ENCODE measurements around the gene ANAPC15. TPM values are rescaled to one million over a fixed set of nuclear protein-coding genes. Genes with fewer than 3 reads are reported as not detected.

Gene ANAPC15
- total and polyA plus RNA-seq, 9 of the 15 experiments (the other 6 are each of a cell fraction or from before 2014, with no cell fraction given) = 53.0 to 254 (median 75.7) TPM

DNA sequence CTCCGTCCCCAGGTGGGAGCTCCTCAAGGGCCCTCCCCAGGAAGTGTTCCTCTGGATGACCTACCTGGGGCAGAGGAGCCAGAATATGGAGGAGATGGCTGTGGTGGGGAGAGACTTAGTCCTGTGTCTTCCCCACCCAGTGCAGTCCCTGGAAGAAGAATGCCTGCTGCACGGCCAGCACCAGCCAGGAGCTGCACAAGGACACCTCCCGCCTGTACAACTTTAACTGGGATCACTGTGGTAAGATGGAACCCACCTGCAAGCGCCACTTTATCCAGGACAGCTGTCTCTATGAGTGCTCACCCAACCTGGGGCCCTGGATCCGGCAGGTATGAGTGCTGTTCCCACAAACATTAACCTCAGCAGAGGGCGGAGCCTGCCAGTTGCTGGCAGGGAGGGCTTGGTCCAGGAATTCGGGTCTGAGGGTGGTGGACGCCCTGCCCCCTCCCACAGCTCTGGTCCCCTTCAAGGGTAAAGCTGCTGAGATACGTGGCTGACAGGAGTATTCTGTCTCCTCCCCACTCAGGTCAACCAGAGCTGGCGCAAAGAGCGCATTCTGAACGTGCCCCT lies 26.4 kb upstream of the ANAPC15 start:
- ChIA-PET CTCF (ENCODE audit: low intra/inter-chr PET ratio) (no interaction called here), POLR2A (interaction anchor here (0.5 to 2.2 kb wide), 7 partner anchors 9 to 84 kb away, joined by 3 to 5 read pairs (median 3); no protein-coding TSS in a partner anchor)
- H3K79me2 ChIP-seq (ENCODE audit: control insufficient read depth, insufficient read depth, low read length) = no peaks in the 10 kb centered on the region
- no peaks in the 10 kb centered on the region for H3K27me3 ChIP-seq (ENCODE audit: control insufficient read depth in 2 of 2, insufficient read depth in 2 of 2, low read length in 2 of 2)
- DNase-seq (ENCODE audit: extremely low read depth in 1 of 4, low spot score in 3 of 4) = no peak
- no peak overlapping the region for H3K4me3 ChIP-seq
- FAIRE-seq = no peak
- H3K9me3 ChIP-seq (replicated peaks; ENCODE audit: control insufficient read depth, insufficient read depth, low read depth, low read length) = no peaks in the 10 kb centered on the region
- BruUV-seq (replicated peaks) = no TSS peak
- 45% methylated on average over 7 of the region's 12 CpGs for WGBS (ENCODE audit: insufficient coverage, low coverage, missing lambda C conversion rate)
- no peak overlapping the region for H2AFZ ChIP-seq (ENCODE audit: low read depth, low read length)
- no peak overlapping the region for H3K4me2 ChIP-seq (ENCODE audit: insufficient read depth, low read length)
- H3K27ac ChIP-seq (ENCODE audit: extremely low read depth, low read depth, low read length) = no peak overlapping the region
- H3K4me1 ChIP-seq (replicated peaks in 1 of 2; ENCODE audit: control insufficient read depth in 2 of 2, insufficient read depth in 2 of 2, low read length in 2 of 2) = peaks cover 3 to 6% of the 10 kb centered on the region in 2 experiments; a peak in 3 of 5 replicates
- in situ Hi-C loops (cut with MboI) = no loop called here
- intact Hi-C loops (cut with micrococcal nuclease) = no loop called here
- no peak overlapping the region for H3K9ac ChIP-seq (ENCODE audit: insufficient read depth in 1 of 2, low read depth in 2 of 2, low read length in 2 of 2)
- no peaks in the 10 kb centered on the region for H3K36me3 ChIP-seq (ENCODE audit: control insufficient read depth, insufficient read depth, low read length)
- TF ChIP-seq MEF2A (IDR thresholded peaks at IDR 0.05; ENCODE audit: control insufficient read depth, low read depth, low read length) = no peak
- TF ChIP-seq, protein P1, sequence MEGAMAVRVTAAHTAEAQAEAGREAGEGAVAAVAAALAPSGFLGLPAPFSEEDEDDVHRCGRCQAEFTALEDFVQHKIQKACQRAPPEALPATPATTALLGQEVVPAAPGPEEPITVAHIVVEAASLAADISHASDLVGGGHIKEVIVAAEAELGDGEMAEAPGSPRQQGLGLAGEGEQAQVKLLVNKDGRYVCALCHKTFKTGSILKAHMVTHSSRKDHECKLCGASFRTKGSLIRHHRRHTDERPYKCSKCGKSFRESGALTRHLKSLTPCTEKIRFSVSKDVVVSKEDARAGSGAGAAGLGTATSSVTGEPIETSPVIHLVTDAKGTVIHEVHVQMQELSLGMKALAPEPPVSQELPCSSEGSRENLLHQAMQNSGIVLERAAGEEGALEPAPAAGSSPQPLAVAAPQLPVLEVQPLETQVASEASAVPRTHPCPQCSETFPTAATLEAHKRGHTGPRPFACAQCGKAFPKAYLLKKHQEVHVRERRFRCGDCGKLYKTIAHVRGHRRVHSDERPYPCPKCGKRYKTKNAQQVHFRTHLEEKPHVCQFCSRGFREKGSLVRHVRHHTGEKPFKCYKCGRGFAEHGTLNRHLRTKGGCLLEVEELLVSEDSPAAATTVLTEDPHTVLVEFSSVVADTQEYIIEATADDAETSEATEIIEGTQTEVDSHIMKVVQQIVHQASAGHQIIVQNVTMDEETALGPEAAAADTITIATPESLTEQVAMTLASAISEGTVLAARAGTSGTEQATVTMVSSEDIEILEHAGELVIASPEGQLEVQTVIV (CRISPR knock-in tag; IDR thresholded peaks at IDR 0.05; ENCODE audit: borderline replicate concordance) = no peak
- TF ChIP-seq SMARCB1 (IDR thresholded peaks at IDR 0.05; ENCODE audit: insufficient read length, low read depth) = no peak
- TF ChIP-seq HDAC3 (IDR thresholded peaks at IDR 0.05; ENCODE audit: borderline replicate concordance, partially characterized antibody) = no peak
- no peak for TF ChIP-seq GATAD2A (IDR thresholded peaks at IDR 0.05)
- TF ChIP-seq TFAM (CRISPR knock-in tag; conservative IDR thresholded peaks at IDR 0.05) = no peak
- TF ChIP-seq TAF15 (IDR thresholded peaks at IDR 0.05; ENCODE audit: low read depth, low read length) = no peak
- TF ChIP-seq ZNF778 (CRISPR knock-in tag; IDR thresholded peaks at IDR 0.05) = no peak
- TF ChIP-seq ZNF589 (CRISPR knock-in tag; IDR thresholded peaks at IDR 0.05; ENCODE audit: low read depth) = no peak
- TF ChIP-seq POLR2G (IDR thresholded peaks at IDR 0.05; ENCODE audit: low read depth, low read length) = no peak
- no peak for TF ChIP-seq ETV5 (CRISPR knock-in tag; IDR thresholded peaks at IDR 0.05; ENCODE audit: low read depth)
- TF ChIP-seq STAT5A (IDR thresholded peaks at IDR 0.05; ENCODE audit: borderline replicate concordance, low read length) = no peak
- no peak for TF ChIP-seq ETS2 (tag; IDR thresholded peaks at IDR 0.05; ENCODE audit: borderline replicate concordance, poor library complexity, severe bottlenecking)
- TF ChIP-seq TAF7 (tag; IDR thresholded peaks at IDR 0.05) = no peak
- TF ChIP-seq NR3C1 (CRISPR knock-in tag; IDR thresholded peaks at IDR 0.05) = no peak
- TF ChIP-seq, protein P2, sequence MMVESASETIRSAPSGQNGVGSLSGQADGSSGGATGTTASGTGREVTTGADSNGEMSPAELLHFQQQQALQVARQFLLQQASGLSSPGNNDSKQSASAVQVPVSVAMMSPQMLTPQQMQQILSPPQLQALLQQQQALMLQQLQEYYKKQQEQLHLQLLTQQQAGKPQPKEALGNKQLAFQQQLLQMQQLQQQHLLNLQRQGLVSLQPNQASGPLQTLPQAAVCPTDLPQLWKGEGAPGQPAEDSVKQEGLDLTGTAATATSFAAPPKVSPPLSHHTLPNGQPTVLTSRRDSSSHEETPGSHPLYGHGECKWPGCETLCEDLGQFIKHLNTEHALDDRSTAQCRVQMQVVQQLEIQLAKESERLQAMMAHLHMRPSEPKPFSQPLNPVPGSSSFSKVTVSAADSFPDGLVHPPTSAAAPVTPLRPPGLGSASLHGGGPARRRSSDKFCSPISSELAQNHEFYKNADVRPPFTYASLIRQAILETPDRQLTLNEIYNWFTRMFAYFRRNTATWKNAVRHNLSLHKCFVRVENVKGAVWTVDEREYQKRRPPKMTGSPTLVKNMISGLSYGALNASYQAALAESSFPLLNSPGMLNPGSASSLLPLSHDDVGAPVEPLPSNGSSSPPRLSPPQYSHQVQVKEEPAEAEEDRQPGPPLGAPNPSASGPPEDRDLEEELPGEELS (CRISPR knock-in tag; IDR thresholded peaks at IDR 0.05; ENCODE audit: borderline replicate concordance) = no peak
- TF ChIP-seq ZNF274 (IDR thresholded peaks at IDR 0.05; ENCODE audit: borderline replicate concordance, low read depth, low read length) = no peak
- H3K9me1 ChIP-seq (ENCODE audit: control insufficient read depth, insufficient read depth, low read length) = no peaks in the 10 kb centered on the region
- no peak for ATAC-seq
- H4K20me1 ChIP-seq (replicated peaks; ENCODE audit: control insufficient read depth, insufficient read depth, low read length) = no peaks in the 10 kb centered on the region
